Stimulated activated CD8-positive, alpha-beta memory T cell treated with anti-CD3 and anti-CD28 coated beads, Interleukin-7, amount 100 ng/mL, for 48 hours (primary cell): ENCODE measurements around the gene RUVBL1.

ENCODE experiments used
- DNase-seq, 2 donors: peaks; one replicate each; pipeline ENCODE4 v3.0.0-alpha.2; 2020; ENCODE audit warnings: low read depth in 1 of 2; ENCODE audit errors: extremely low read depth in 1 of 2

The RUVBL1 gene

GRCh38 chr3:128083980-128084674 is 39.5 kb downstream of the RUVBL1 start:
- DNase-seq, result no peak

GRCh38 chr3:128083396-128083795 is 40.2 kb downstream of the RUVBL1 start:
- DNase-seq, result no peak

- DNase-seq, result no peak
Observed at GRCh38 chr3:128082546-128082945, 41.1 kb downstream of the RUVBL1 start.

GRCh38 chr3:128081846-128082245 is 41.8 kb downstream of the RUVBL1 start:
- DNase-seq, result no peak

- DNase-seq, result no peak
Observed at GRCh38 chr3:128081226-128081625, 42.4 kb downstream of the RUVBL1 start.

GRCh38 chr3:128080323-128081080 is 43.1 kb downstream of the RUVBL1 start:
- DNase-seq, result no peak

- no peak for DNase-seq
Observed at GRCh38 chr3:128079823-128080222, 43.8 kb downstream of the RUVBL1 start.

GRCh38 chr3:128078875-128079274 is 44.7 kb downstream of the RUVBL1 start:
- DNase-seq, result no peak

GRCh38 chr3:128078322-128078721 is 45.3 kb downstream of the RUVBL1 start:
- DNase-seq, result no peak

- no peak for DNase-seq
Observed at GRCh38 chr3:128077665-128078064, 45.9 kb downstream of the RUVBL1 start.

GRCh38 chr3:128077202-128077624 is 46.4 kb downstream of the RUVBL1 start:
- no peak for DNase-seq

- no peak for DNase-seq
Observed at GRCh38 chr3:128076483-128077201, 47.0 kb downstream of the RUVBL1 start.

GRCh38 chr3:128075522-128076482 is 47.8 kb downstream of the RUVBL1 start:
- DNase-seq, result peak; percentile 55 to 60

GRCh38 chr3:128074851-128075521 is 48.6 kb downstream of the RUVBL1 start:
- no peak for DNase-seq

GRCh38 chr3:128073807-128074206 is 49.8 kb downstream of the RUVBL1 start:
- DNase-seq, result no peak

- DNase-seq, result no peak
Observed at GRCh38 chr3:128073185-128073725, 50.4 kb downstream of the RUVBL1 start.

GRCh38 chr3:128072454-128073184 is 51.0 kb downstream of the RUVBL1 start:
- DNase-seq, result no peak

- DNase-seq, result no peak
Observed at GRCh38 chr3:128071771-128072453, 51.7 kb downstream of the RUVBL1 start.
